PC-3 (cell line): ENCODE data around the gene PLEKHA6. TPM values are rescaled to one million over a fixed set of nuclear protein-coding genes. Genes with fewer than 3 reads are reported as not detected.

Experiments used
- ATAC-seq: fragments of 200-7000 bp; cut with Tn5 transposase; 2 replicates; pipeline ENCODE4 v1.9.1; 2020; ENCODE audit warnings: mild to moderate bottlenecking, moderate library complexity
- BruUV-seq: library from RNA; stranded (reverse); fragments of 400-500 nt; replicated peaks from 2 replicates; lab custom pipeline; 2021; lab: Mats Ljungman, UMichigan
- CTCF ChIA-PET: fragments of 300-600 bp; sonication (Branson Sonifier 250); formaldehyde crosslinking; loops from one replicate; lab custom pipeline; 2022; ENCODE audit warnings: antibody characterized with exemption; lab: Charles Lee
- POLR2A ChIA-PET: fragments of 300-600 bp; sonication (Branson Sonifier 250); formaldehyde crosslinking; loops from one replicate; lab custom pipeline; 2022; ENCODE audit warnings: antibody characterized with exemption; ENCODE audit not compliant: unreplicated experiment; lab: Charles Lee
- DNase-seq: peaks from one replicate; pipeline ENCODE4 v3.0.0-alpha.2; 2015
- H2AFZ ChIP-seq: fragments of 300-600 bp; sonication (generic); 2 replicates; pipeline ENCODE4 v1.6.0; 2016; ENCODE audit warnings: antibody characterized with exemption, low read length
- H3F3A ChIP-seq: fragments of 300-600 bp; sonication (generic); one replicate; pipeline ENCODE4 v1.6.0; 2017; ENCODE audit warnings: antibody characterized with exemption, low read length, control low read depth, mild to moderate bottlenecking; ENCODE audit not compliant: unreplicated experiment
- H3K27ac ChIP-seq: fragments of 300-600 bp; sonication (generic); 2 replicates; pipeline ENCODE4 v1.5.1; 2016; ENCODE audit warnings: mild to moderate bottlenecking, low read length
- H3K27me3 ChIP-seq: fragments of 300-600 bp; sonication (generic); 2 replicates; pipeline ENCODE4 v1.6.1; 2016; ENCODE audit warnings: low read length, mixed read lengths
- H3K36me3 ChIP-seq: fragments of 300-600 bp; sonication (generic); 2 replicates; pipeline ENCODE4 v1.6.1; 2016; ENCODE audit warnings: low read depth, mixed run types, low read length, mixed read lengths
- H3K4me1 ChIP-seq: fragments of 300-600 bp; sonication (generic); 2 replicates; pipeline ENCODE4 v1.5.1; 2016; ENCODE audit warnings: low read length; ENCODE audit not compliant: insufficient read depth
- H3K4me2 ChIP-seq: fragments of 300-600 bp; sonication (generic); 2 replicates; pipeline ENCODE4 v1.6.0; 2016; ENCODE audit warnings: low read length
- H3K4me3 ChIP-seq: fragments of 300-600 bp; sonication (generic); 2 replicates; pipeline ENCODE4 v1.5.1; 2016; ENCODE audit warnings: mild to moderate bottlenecking, low read length, mixed read lengths
- H3K79me2 ChIP-seq: fragments of 300-600 bp; sonication (generic); 2 replicates; pipeline ENCODE4 v1.6.1; 2017; ENCODE audit warnings: low read length, mixed read lengths
- H3K9ac ChIP-seq: fragments of 300-600 bp; sonication (generic); 2 replicates; pipeline ENCODE4 v1.6.0; 2016; ENCODE audit warnings: mild to moderate bottlenecking, low read length
- H3K9me2 ChIP-seq: fragments of 300-600 bp; sonication (generic); replicated peaks from 2 replicates; pipeline ENCODE4 v1.6.1; 2016; ENCODE audit warnings: mixed run types, low read length, mixed read lengths
- H3K9me3 ChIP-seq: fragments of 300-600 bp; sonication (generic); 2 replicates; pipeline ENCODE4 v1.6.1; 2016; ENCODE audit warnings: low read length, mixed read lengths
- H4K20me1 ChIP-seq: fragments of 300-600 bp; sonication (generic); 2 replicates; pipeline ENCODE4 v1.6.1; 2016; ENCODE audit warnings: low read length, mixed read lengths
- EZH2 ChIP-seq: fragments of 300-600 bp; sonication (generic); IDR thresholded peaks from one replicate; pipeline ENCODE4 v1.6.1; 2017; ENCODE audit warnings: antibody characterized with exemption, mild to moderate bottlenecking, low read length; ENCODE audit not compliant: unreplicated experiment
- EZH2phosphoT487 ChIP-seq: fragments of 300-600 bp; sonication (generic); IDR thresholded peaks from 2 replicates; pipeline ENCODE4 v1.6.1; 2018; ENCODE audit warnings: mild to moderate bottlenecking, antibody characterized with exemption, low read length, borderline replicate concordance
- intact Hi-C: fragments of 100-400 bp; cut with micrococcal nuclease; formaldehyde crosslinking; loops from 2 replicates; pipeline ENCODE4 v1.9.0; 2023
- total RNA-seq: library from RNA; depleted of rRNA; stranded (reverse); fragments of >200 nt; gene quantifications from 2 replicates; pipeline ENCODE4 v1.2.3, GENCODE V29; 2014
- TF ChIP-seq, protein P1 (sequence below): fragments of 300-600 bp; sonication (generic); conservative IDR thresholded peaks from 2 replicates; pipeline ENCODE4 v1.5.1; 2017; ENCODE audit warnings: antibody characterized with exemption, low read depth, mild to moderate bottlenecking, low read length

The PLEKHA6 gene
- total RNA-seq, 1 experiment from 2014 or later = 53.8 TPM

DNA sequence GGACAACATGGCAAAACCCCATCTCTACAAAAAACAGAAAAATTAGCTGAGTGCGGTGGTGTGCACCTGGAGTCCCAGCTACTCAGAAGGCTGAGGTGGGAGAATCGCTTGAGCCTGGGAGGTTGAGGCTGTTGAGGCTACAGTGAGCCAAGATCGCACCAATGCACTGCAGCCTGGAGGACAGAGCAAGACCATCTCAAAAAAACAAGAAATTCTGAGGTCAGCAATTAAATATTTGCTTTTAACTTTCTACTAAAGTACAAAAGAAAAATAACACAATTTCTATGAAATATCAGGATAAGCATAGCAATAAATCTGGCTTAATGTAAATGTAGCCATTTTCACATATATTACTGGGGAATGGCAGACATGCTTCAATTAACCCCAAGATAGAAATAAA is 42.0 kb upstream of the PLEKHA6 start:
- Histone ChIP-seq H4K20me1 (peaks cover 39% of the 10 kb centered on the region), H3K4me1 (peaks cover 26% of the 10 kb centered on the region), H3K79me2 (peaks cover 57% of the 10 kb centered on the region), H3K27me3 (no peaks in the 10 kb centered on the region), H3K9me2 (no peaks in the 10 kb centered on the region), H3K9me3 (no peaks in the 10 kb centered on the region), H3K36me3 (peaks cover 62% of the 10 kb centered on the region), H3F3A (no peaks in the 10 kb centered on the region), H3K4me2 (no peak overlapping the region), H3K27ac (no peak overlapping the region), H3K9ac (no peak overlapping the region), H3K4me3 (no peak overlapping the region), H2AFZ (no peak overlapping the region)
- intact Hi-C loops = no loop called here
- DNase-seq = no peak
- ATAC-seq = no peak
- no TSS peak for BruUV-seq
- no peak for TF ChIP-seq EZH2phosphoT487
- no peak for TF ChIP-seq EZH2
- TF ChIP-seq, protein P1, sequence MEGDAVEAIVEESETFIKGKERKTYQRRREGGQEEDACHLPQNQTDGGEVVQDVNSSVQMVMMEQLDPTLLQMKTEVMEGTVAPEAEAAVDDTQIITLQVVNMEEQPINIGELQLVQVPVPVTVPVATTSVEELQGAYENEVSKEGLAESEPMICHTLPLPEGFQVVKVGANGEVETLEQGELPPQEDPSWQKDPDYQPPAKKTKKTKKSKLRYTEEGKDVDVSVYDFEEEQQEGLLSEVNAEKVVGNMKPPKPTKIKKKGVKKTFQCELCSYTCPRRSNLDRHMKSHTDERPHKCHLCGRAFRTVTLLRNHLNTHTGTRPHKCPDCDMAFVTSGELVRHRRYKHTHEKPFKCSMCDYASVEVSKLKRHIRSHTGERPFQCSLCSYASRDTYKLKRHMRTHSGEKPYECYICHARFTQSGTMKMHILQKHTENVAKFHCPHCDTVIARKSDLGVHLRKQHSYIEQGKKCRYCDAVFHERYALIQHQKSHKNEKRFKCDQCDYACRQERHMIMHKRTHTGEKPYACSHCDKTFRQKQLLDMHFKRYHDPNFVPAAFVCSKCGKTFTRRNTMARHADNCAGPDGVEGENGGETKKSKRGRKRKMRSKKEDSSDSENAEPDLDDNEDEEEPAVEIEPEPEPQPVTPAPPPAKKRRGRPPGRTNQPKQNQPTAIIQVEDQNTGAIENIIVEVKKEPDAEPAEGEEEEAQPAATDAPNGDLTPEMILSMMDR = no peak
- POLR2A ChIA-PET = interaction anchor here (0.7 kb wide), 1 partner anchor 26 kb away, joined by 6 read pairs; no protein-coding TSS in a partner anchor
- CTCF ChIA-PET = no interaction called here

DNA sequence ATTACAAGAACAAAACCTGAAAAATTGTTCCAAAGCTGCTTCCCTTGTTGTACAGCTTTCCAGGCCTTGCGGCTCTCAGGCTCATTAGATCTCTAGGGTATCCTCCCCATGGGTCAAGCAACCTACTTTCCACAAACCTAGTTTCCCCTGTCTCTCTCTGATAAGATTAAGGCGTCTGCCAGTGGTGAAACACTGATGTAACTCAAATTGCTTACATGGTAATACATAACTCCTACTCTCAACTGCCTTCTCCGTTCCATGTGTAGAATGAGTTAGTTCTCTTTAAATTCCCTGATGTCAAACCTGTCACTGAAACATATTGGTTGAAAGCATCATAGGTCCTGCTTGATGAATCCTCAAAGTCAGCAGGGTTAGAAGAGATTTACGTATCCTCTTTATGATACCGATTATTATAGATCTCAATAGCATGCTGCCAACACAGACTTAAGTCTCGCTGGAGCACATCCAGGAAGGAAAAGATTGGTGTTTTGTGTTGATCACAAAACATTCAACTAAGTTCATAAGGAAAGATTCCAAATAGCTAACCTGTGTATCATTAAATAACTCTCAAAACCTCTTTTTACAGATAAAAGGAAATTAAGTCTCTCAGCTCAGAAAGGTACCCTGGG is 41.3 kb upstream of the PLEKHA6 start:
- H2AFZ ChIP-seq = no peak overlapping the region
- H3K4me1 ChIP-seq = peaks cover 19% of the 10 kb centered on the region
- H3K9me3 ChIP-seq = no peaks in the 10 kb centered on the region
- ATAC-seq (no peak), DNase-seq (no peak)
- H3F3A ChIP-seq = no peaks in the 10 kb centered on the region
- H3K4me3 ChIP-seq = no peak overlapping the region
- TF ChIP-seq EZH2 (no peak), EZH2phosphoT487 (no peak)
- TF ChIP-seq, protein P1 = no peak
- peaks cover 32% of the 10 kb centered on the region for H4K20me1 ChIP-seq
- H3K4me2 ChIP-seq = no peak overlapping the region
- no peak overlapping the region for H3K27ac ChIP-seq
- POLR2A ChIA-PET = interaction anchor here (0.6 to 0.7 kb wide), 2 partner anchors 25 to 191 kb away, joined by 4 to 6 read pairs; no protein-coding TSS in a partner anchor
- CTCF ChIA-PET = no interaction called here
- peaks cover 50% of the 10 kb centered on the region for H3K79me2 ChIP-seq
- H3K9ac ChIP-seq = no peak overlapping the region
- H3K27me3 ChIP-seq = no peaks in the 10 kb centered on the region
- intact Hi-C loops = no loop called here
- H3K9me2 ChIP-seq = no peaks in the 10 kb centered on the region
- H3K36me3 ChIP-seq = peaks cover 58% of the 10 kb centered on the region
- BruUV-seq = no TSS peak
